Activated naive CD4-positive, alpha-beta T cell treated with anti-CD3 and anti-CD28 coated beads, Interleukin-2, amount 50 U/mL, for 72 hours (primary cell): ENCODE results near the gene SETSIP. TPM values are rescaled to one million over a fixed set of nuclear protein-coding genes. Genes with fewer than 3 reads are reported as not detected.
A peak's percentile ranks its signal among the peaks of the same experiment; 100 is the strongest.

Experiments used
- ATAC-seq, 2 donors: fragments of 150-1000 bp; cut with Tn5 transposase; 2 replicates each; pipeline ENCODE4 v1.10.0; 2021; ENCODE audit warnings: mild to moderate bottlenecking in 2 of 2, moderate library complexity in 2 of 2
- DNase-seq, 2 donors: peaks; one replicate each; pipeline ENCODE4 v3.0.0; 2021 to 2022; ENCODE audit warnings: low spot score in 2 of 2
- H3K27ac Mint-ChIP-seq, 2 donors: one replicate each; pipeline ENCODE4 v1.8.0; 2022; ENCODE audit warnings: mild to moderate bottlenecking in 2 of 2, mixed read lengths in 2 of 2
- H3K36me3 Mint-ChIP-seq, 2 donors: one replicate each; pipeline ENCODE4 v1.8.0; 2022; ENCODE audit warnings: mixed read lengths in 2 of 2
- H3K9me3 Mint-ChIP-seq, 2 donors: one replicate each; pipeline ENCODE4 v1.8.0; 2022; ENCODE audit warnings: mixed read lengths in 2 of 2
- total RNA-seq, 2 donors: library from RNA; stranded (reverse); gene quantifications; one replicate each; pipeline ENCODE4 v1.2.3, GENCODE V29; 2022

The SETSIP gene
- total RNA-seq: not detected

- H3K27ac Mint-ChIP-seq: no peak within 1 kb of the TSS
- DNase-seq: no peak
These were observed at the start of gene SETSIP for GRCh38 chr1:92075311-92075710. Gene SETSIP (minus strand): TSS chr1:92075411. CDS start chr1:92075411, 0 bp downstream.

GRCh38 chr1:92123868-92124267 lies 48.7 kb upstream of the SETSIP start:
- DNase-seq: peak in 1 of 2 donors; percentile 7

More at GRCh38 chr1:92075311-92075710, at the start of gene SETSIP:
- H3K9me3 Mint-ChIP-seq: no peaks in the 10 kb centered on the region
- no peak for ATAC-seq
- H3K36me3 Mint-ChIP-seq: peaks cover 0 to 6% of the 10 kb centered on the region in 2 donors

GRCh38 chr1:92118826-92119225 lies 43.6 kb upstream of the SETSIP start:
- Mint-ChIP-seq H3K27ac (no peak overlapping the region), H3K9me3 (no peaks in the 10 kb centered on the region), H3K36me3 (no peaks in the 10 kb centered on the region)
- ATAC-seq (peak in 1 of 2 donors; percentile 29), DNase-seq (no peak)

More at GRCh38 chr1:92123868-92124267, 48.7 kb upstream of the SETSIP start:
- Mint-ChIP-seq H3K36me3 (no peaks in the 10 kb centered on the region), H3K9me3 (no peaks in the 10 kb centered on the region), H3K27ac (peak overlapping the region in 1 of 2 donors; percentile 27)
- peak; percentile 81 to 90 for ATAC-seq

GRCh38 chr1:92117526-92117925 lies 42.3 kb upstream of the SETSIP start:
- no peak overlapping the region for H3K27ac Mint-ChIP-seq
- DNase-seq: no peak
- no peak for ATAC-seq
- H3K36me3 Mint-ChIP-seq: no peaks in the 10 kb centered on the region
- H3K9me3 Mint-ChIP-seq: no peaks in the 10 kb centered on the region

GRCh38 chr1:92108631-92109030 lies 33.4 kb upstream of the SETSIP start:
- no peaks in the 10 kb centered on the region for H3K36me3 Mint-ChIP-seq
- DNase-seq (no peak), ATAC-seq (no peak)
- no peaks in the 10 kb centered on the region for H3K9me3 Mint-ChIP-seq
- no peak overlapping the region for H3K27ac Mint-ChIP-seq

- DNase-seq (no peak), ATAC-seq (no peak)
- Mint-ChIP-seq H3K9me3 (no peaks in the 10 kb centered on the region), H3K27ac (no peak overlapping the region), H3K36me3 (no peaks in the 10 kb centered on the region)
These were observed 30.4 kb upstream of the SETSIP start for GRCh38 chr1:92105546-92106081.

- DNase-seq: no peak
- H3K27ac Mint-ChIP-seq: no peak overlapping the region
- ATAC-seq: peak; percentile 78 to 90
- peaks cover 0 to 7% of the 10 kb centered on the region in 2 donors for H3K36me3 Mint-ChIP-seq
- H3K9me3 Mint-ChIP-seq: no peaks in the 10 kb centered on the region
These were observed 21.1 kb upstream of the SETSIP start for GRCh38 chr1:92096317-92096716.

GRCh38 chr1:92095874-92096273 lies 20.7 kb upstream of the SETSIP start:
- peaks cover 0 to 7% of the 10 kb centered on the region in 2 donors for H3K36me3 Mint-ChIP-seq
- no peak for ATAC-seq
- H3K27ac Mint-ChIP-seq: no peak overlapping the region
- H3K9me3 Mint-ChIP-seq: no peaks in the 10 kb centered on the region
- no peak for DNase-seq

DNA sequence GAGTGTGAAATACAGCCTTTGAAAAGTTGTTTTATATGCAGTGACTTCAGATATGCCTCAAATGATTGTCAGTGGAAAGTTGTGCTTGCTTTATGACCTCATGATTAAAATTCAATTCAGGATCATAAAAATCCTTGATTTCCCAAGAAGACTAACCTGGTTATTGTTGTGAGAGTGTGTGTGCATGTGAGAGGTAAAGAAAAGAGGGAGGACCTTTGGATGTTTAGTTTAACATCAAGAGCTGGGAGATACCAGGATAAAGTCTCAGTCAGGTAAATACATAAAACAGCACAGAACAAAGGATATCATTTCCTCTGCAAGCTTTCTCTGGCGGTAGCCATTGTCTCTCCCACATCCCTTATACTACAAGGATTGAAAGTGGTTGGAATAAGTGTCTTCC lies 19.4 kb upstream of the SETSIP start:
- no peak for DNase-seq
- peaks cover 0 to 7% of the 10 kb centered on the region in 2 donors for H3K36me3 Mint-ChIP-seq
- H3K27ac Mint-ChIP-seq: no peak overlapping the region
- ATAC-seq: no peak
- no peaks in the 10 kb centered on the region for H3K9me3 Mint-ChIP-seq

GRCh38 chr1:92094090-92094489 lies 18.9 kb upstream of the SETSIP start:
- ATAC-seq: no peak
- no peak overlapping the region for H3K27ac Mint-ChIP-seq
- peaks cover 0 to 7% of the 10 kb centered on the region in 2 donors for H3K36me3 Mint-ChIP-seq
- DNase-seq: no peak
- H3K9me3 Mint-ChIP-seq: no peaks in the 10 kb centered on the region

GRCh38 chr1:92091625-92092024 lies 16.4 kb upstream of the SETSIP start:
- H3K27ac Mint-ChIP-seq: no peak overlapping the region
- no peaks in the 10 kb centered on the region for H3K9me3 Mint-ChIP-seq
- DNase-seq (no peak), ATAC-seq (no peak)
- peaks cover under 1 to 3% of the 10 kb centered on the region in 2 donors for H3K36me3 Mint-ChIP-seq

DNA sequence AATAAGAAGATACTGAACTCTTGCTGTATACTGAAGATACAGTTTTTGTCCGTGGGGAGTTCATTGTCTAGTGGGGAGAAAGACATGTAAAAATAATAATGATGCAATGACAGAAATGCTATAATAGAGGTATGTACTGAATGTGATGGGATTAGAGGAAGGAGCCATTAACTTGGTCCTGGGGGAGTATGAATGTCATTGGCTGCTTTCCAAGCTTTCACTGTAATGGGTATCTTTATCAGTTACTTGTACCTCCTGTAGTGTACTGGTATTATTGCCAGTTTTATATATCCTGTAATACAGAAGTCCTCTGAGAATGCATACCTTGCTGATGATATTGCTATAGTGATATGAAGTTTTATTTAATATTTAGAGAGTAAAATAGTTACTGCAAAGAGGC lies 12.3 kb upstream of the SETSIP start:
- Mint-ChIP-seq H3K27ac (no peak overlapping the region), H3K36me3 (peaks cover 6 to 24% of the 10 kb centered on the region in 2 donors), H3K9me3 (peaks cover 3 to 5% of the 10 kb centered on the region in 2 donors)
- ATAC-seq: no peak
- no peak for DNase-seq

GRCh38 chr1:92085727-92086126 lies 10.5 kb upstream of the SETSIP start:
- Mint-ChIP-seq H3K9me3 (peaks cover 3 to 5% of the 10 kb centered on the region in 2 donors), H3K27ac (no peak overlapping the region), H3K36me3 (peaks cover 6 to 24% of the 10 kb centered on the region in 2 donors)
- ATAC-seq (no peak), DNase-seq (no peak)

- no peak for ATAC-seq
- Mint-ChIP-seq H3K27ac (no peak overlapping the region), H3K36me3 (peaks cover 17 to 24% of the 10 kb centered on the region in 2 donors), H3K9me3 (peaks cover 3 to 5% of the 10 kb centered on the region in 2 donors)
- DNase-seq: no peak
These were observed 9.4 kb upstream of the SETSIP start for GRCh38 chr1:92084651-92085050.

DNA sequence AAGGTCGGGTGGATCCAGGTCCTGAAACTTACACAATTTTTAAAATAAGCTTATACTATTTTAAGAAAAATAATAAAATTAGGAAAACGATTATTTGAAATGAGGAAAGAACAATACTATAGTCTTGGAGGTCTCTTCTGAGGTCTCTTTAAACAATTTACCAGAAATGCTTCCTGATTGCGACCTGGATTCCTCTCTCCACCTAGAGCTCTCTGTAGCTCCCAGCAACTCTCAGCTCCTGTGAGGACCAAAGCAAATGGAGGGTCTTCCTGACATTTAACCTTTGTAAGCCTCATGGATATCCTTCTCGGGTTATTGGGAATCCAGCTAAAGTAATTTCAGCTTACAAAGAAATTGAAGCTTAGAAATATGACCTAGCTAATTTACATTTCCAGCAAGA lies 5.8 kb upstream of the SETSIP start:
- Mint-ChIP-seq H3K36me3 (peaks cover 13 to 15% of the 10 kb centered on the region in 2 donors), H3K27ac (peak overlapping the region in 1 of 2 donors; percentile 89), H3K9me3 (peaks cover 3 to 5% of the 10 kb centered on the region in 2 donors)
- ATAC-seq (no peak), DNase-seq (no peak)

DNA sequence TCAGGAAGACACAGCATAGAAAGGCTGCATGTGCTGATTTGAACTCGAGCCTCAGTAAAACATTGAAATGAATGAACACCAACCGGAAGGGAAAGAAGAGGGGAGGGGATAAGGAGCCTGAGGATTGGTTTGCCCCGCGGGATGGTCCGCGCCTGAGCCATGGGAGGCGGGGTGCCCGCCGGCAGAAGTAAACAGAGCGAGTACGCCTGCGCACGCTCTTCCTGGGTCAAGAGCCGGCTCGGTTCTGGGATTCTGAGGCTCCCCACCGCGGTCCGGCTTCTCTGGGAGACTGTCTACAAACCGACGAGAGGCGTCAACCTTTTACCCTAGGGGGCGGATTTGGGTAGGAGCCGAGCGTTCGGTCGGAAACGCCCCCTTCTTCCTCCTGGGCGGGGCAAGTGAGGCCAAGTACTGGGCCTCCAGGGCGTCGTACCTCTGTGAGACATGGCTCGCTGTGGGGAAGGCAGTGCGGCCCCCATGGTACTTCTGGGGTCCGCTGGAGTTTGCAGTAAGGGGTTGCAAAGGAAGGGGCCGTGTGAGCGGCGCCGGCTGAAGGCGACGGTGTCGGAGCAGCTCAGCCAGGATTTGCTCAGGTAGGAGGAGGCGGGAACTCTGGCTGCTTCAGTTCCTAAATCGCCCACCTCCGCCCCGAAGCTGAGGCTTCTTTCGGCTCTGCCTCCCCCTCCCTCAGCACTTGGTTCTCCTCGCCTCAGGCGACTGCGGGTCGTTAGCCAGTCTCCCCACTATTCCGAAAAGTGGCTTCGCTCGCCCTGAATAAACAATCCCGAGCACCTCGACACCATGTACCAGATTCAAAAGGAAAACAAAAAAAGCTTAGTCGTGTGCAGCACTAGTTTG lies 5.1 kb upstream of the SETSIP start, which contains the start of gene BTBD8:
BTBD8 (plus strand) TSS at position 218 of the 858 bp plus-strand sequence; CDS start at position 445, 227 bp downstream.
- ATAC-seq (peak; percentile 92 to 93), DNase-seq (peak; percentile 81 to 84)
- Mint-ChIP-seq H3K36me3 (peaks cover 9 to 11% of the 10 kb centered on the region in 2 donors), H3K9me3 (no peaks in the 10 kb centered on the region), H3K27ac (peak within 1 kb of the TSS; percentile 77 to 89)

GRCh38 chr1:92079441-92079840 lies 4.2 kb upstream of the SETSIP start:
- H3K27ac Mint-ChIP-seq: peak overlapping the region in 1 of 2 donors; percentile 89
- H3K36me3 Mint-ChIP-seq: peaks cover 0 to 11% of the 10 kb centered on the region in 2 donors
- H3K9me3 Mint-ChIP-seq: no peaks in the 10 kb centered on the region
- ATAC-seq (no peak), DNase-seq (no peak)
